GM21360 (cell line): ENCODE measurements around the gene HS1BP3.

Experiments used
- ATAC-seq: cut with Tn5 transposase; IDR thresholded peaks from one replicate; pipeline ENCODE4 v1.9.1; 2021; ENCODE audit warnings: mild to moderate bottlenecking, moderate library complexity; ENCODE audit not compliant: unreplicated experiment

Gene HS1BP3

GRCh38 chr2:20664431-20665242 lies 13.7 kb upstream of the HS1BP3 start:
- ATAC-seq, result no peak

- no peak for ATAC-seq
Observed at GRCh38 chr2:20664071-20664390, 13.1 kb upstream of the HS1BP3 start.

GRCh38 chr2:20663196-20664070 lies 12.5 kb upstream of the HS1BP3 start:
- ATAC-seq, result no peak

GRCh38 chr2:20662308-20662937 lies 11.5 kb upstream of the HS1BP3 start:
- no peak for ATAC-seq

GRCh38 chr2:20661421-20662307 lies 10.8 kb upstream of the HS1BP3 start:
- ATAC-seq, result peak; percentile 43

- ATAC-seq, result no peak
Observed at GRCh38 chr2:20660506-20661420, 9.9 kb upstream of the HS1BP3 start.

- ATAC-seq, result no peak
Observed at GRCh38 chr2:20657522-20658235, 6.8 kb upstream of the HS1BP3 start.

GRCh38 chr2:20656561-20656960 lies 5.7 kb upstream of the HS1BP3 start:
- no peak for ATAC-seq

- no peak for ATAC-seq
Observed at GRCh38 chr2:20654535-20654813, 3.6 kb upstream of the HS1BP3 start.

- ATAC-seq, result no peak
Observed at GRCh38 chr2:20653695-20654534, 3.0 kb upstream of the HS1BP3 start.

GRCh38 chr2:20652673-20653575 lies 2.0 kb upstream of the HS1BP3 start:
- no peak for ATAC-seq

- no peak for ATAC-seq
Observed at GRCh38 chr2:20652141-20652540, 1.2 kb upstream of the HS1BP3 start.

- no peak for ATAC-seq
Observed at GRCh38 chr2:20651731-20652099, 817 bp upstream of the HS1BP3 start.

- ATAC-seq, result peak; percentile 11
Observed at GRCh38 chr2:20650393-20650876, 463 bp downstream of the HS1BP3 start.

- no peak for ATAC-seq
Observed at GRCh38 chr2:20649976-20650375, 922 bp downstream of the HS1BP3 start.

- ATAC-seq, result no peak
Observed at GRCh38 chr2:20649576-20649975, 1.3 kb downstream of the HS1BP3 start.

- no peak for ATAC-seq
Observed at GRCh38 chr2:20648831-20649230, 2.1 kb downstream of the HS1BP3 start.
